IMR-90 (cell line): Measurements from ENCODE around the gene WWC2. TPM values are rescaled to one million over a fixed set of nuclear protein-coding genes. Genes with fewer than 3 reads are reported as not detected.

Experiments used
- ATAC-seq: fragments of 200-7000 bp; cut with Tn5 transposase; 2 replicates; pipeline ENCODE4 v1.9.1; 2020; ENCODE audit warnings: low read depth, mild to moderate bottlenecking, moderate library complexity
- BruUV-seq: library from RNA; stranded (reverse); fragments of 400-500 nt; replicated peaks from 2 replicates; lab custom pipeline; 2021; lab: Mats Ljungman, UMichigan
- CTCF ChIA-PET: fragments of 300-600 bp; formaldehyde crosslinking; extraction: SDS; loops from one replicate; lab custom pipeline; 2021; ENCODE audit warnings: antibody characterized with exemption; lab: Yijun Ruan, JAX
- POLR2A ChIA-PET: fragments of 300-600 bp; sonication (Branson Sonifier 250); formaldehyde crosslinking; loops from one replicate; lab custom pipeline; 2022; ENCODE audit warnings: antibody characterized with exemption; ENCODE audit not compliant: unreplicated experiment; lab: Charles Lee
- DNase-seq: peaks from one replicate; pipeline ENCODE4 v3.0.0; 2013
- H2AFZ ChIP-seq: replicated peaks from 2 replicates; pipeline ENCODE3; 2013; ENCODE audit warnings: low read length, mild to moderate bottlenecking; ENCODE audit not compliant: poor library complexity
- H2AK5ac ChIP-seq: 2 replicates; pipeline ENCODE4 v1.6.1; 2013; ENCODE audit warnings: low read depth, low read length, inconsistent platforms
- H2AK9ac ChIP-seq: replicated peaks from 2 replicates; pipeline ENCODE3; 2013; ENCODE audit warnings: mild to moderate bottlenecking, low read depth, low read length, moderate library complexity; ENCODE audit not compliant: poor library complexity
- H2BK120ac ChIP-seq: 2 replicates; pipeline ENCODE4 v1.6.1; 2013; ENCODE audit warnings: low read depth, low read length, inconsistent platforms
- H2BK15ac ChIP-seq: 3 replicates; pipeline ENCODE4 v1.6.1; 2013; ENCODE audit warnings: low read depth, low read length, inconsistent platforms
- H2BK20ac ChIP-seq: 2 replicates; pipeline ENCODE4 v1.6.1; 2013; ENCODE audit warnings: low read depth, mild to moderate bottlenecking, inconsistent platforms, low read length, moderate library complexity
- H2BK5ac ChIP-seq: 2 replicates; pipeline ENCODE4 v1.6.1; 2013; ENCODE audit warnings: mild to moderate bottlenecking, low read depth, low read length, inconsistent platforms; ENCODE audit not compliant: poor library complexity, severe bottlenecking
- H3K14ac ChIP-seq: replicated peaks from 2 replicates; pipeline ENCODE4 v1.6.1; 2013; ENCODE audit warnings: low read depth, low read length, inconsistent platforms
- H3K18ac ChIP-seq: 2 replicates; pipeline ENCODE4 v1.6.1; 2013; ENCODE audit warnings: low read depth, low read length, control low read depth
- H3K23ac ChIP-seq: 2 replicates; pipeline ENCODE4 v1.6.1; 2013; ENCODE audit warnings: low read depth, low read length, inconsistent platforms
- H3K27ac ChIP-seq: 2 replicates; pipeline ENCODE4 v1.5.1; 2013; ENCODE audit warnings: mild to moderate bottlenecking, control low read depth, low read length; ENCODE audit not compliant: insufficient read depth
- H3K27me3 ChIP-seq: 2 replicates; pipeline ENCODE4 v1.6.1; 2013; ENCODE audit warnings: low read length; ENCODE audit not compliant: control insufficient read depth, insufficient read depth
- H3K36me3 ChIP-seq: 2 replicates; pipeline ENCODE4 v1.6.1; 2013; ENCODE audit warnings: low read length, mixed read lengths; ENCODE audit not compliant: control insufficient read depth, insufficient read depth
- H3K4ac ChIP-seq: 2 replicates; pipeline ENCODE4 v1.6.1; 2013; ENCODE audit warnings: low read depth, low read length, inconsistent platforms
- H3K4me1 ChIP-seq: 2 replicates; pipeline ENCODE4 v1.6.1; 2013; ENCODE audit warnings: low read length, mixed read lengths; ENCODE audit not compliant: control insufficient read depth, insufficient read depth
- H3K4me2 ChIP-seq: 2 replicates; pipeline ENCODE4 v1.6.1; 2013; ENCODE audit warnings: low read depth, mild to moderate bottlenecking, control low read depth, low read length, moderate library complexity
- H3K4me3 ChIP-seq: 2 replicates; pipeline ENCODE4 v1.5.1; 2013; ENCODE audit warnings: low read depth, mild to moderate bottlenecking, control low read depth, low read length, moderate library complexity; ENCODE audit not compliant: insufficient read depth
- H3K56ac ChIP-seq: 2 replicates; pipeline ENCODE4 v1.6.1; 2013; ENCODE audit warnings: low read length, inconsistent platforms; ENCODE audit not compliant: insufficient read depth; ENCODE audit errors: extremely low read depth
- H3K79me1 ChIP-seq, 2 experiments: 2 replicates each; pipeline ENCODE4 v1.6.1; 2013; ENCODE audit warnings: low read length in 2 of 2, inconsistent platforms in 1 of 2, low read depth in 1 of 2
- H3K9ac ChIP-seq: 2 replicates; pipeline ENCODE4 v1.6.1; 2013; ENCODE audit warnings: low read depth, low read length, control low read depth
- H3K9me1 ChIP-seq: 2 replicates; pipeline ENCODE4 v1.6.1; 2013; ENCODE audit warnings: low read length, inconsistent platforms; ENCODE audit not compliant: insufficient read depth
- H3K9me3 ChIP-seq: 2 replicates; pipeline ENCODE4 v1.6.1; 2013; ENCODE audit warnings: low read length; ENCODE audit not compliant: control insufficient read depth, insufficient read depth
- H4K20me1 ChIP-seq: 2 replicates; pipeline ENCODE4 v1.6.1; 2013; ENCODE audit warnings: low read length, inconsistent platforms; ENCODE audit not compliant: insufficient read depth
- H4K5ac ChIP-seq: 2 replicates; pipeline ENCODE4 v1.6.1; 2013; ENCODE audit warnings: mild to moderate bottlenecking, low read depth, low read length, control low read depth
- H4K8ac ChIP-seq, 2 experiments: 2 replicates each; pipeline ENCODE4 v1.6.1; 2013; ENCODE audit warnings: low read depth in 2 of 2, low read length in 2 of 2, control low read depth in 1 of 2, inconsistent platforms in 1 of 2
- H4K91ac ChIP-seq: 2 replicates; pipeline ENCODE4 v1.6.1; 2013; ENCODE audit warnings: low read depth, low read length, inconsistent platforms; ENCODE audit not compliant: insufficient read depth
- BHLHE40 ChIP-seq: fragments of 150-350 bp; IDR thresholded peaks from 2 replicates; pipeline ENCODE4 v1.6.1; 2016; ENCODE audit warnings: mild to moderate bottlenecking, low read depth, low read length
- CEBPB ChIP-seq: IDR thresholded peaks from 2 replicates; pipeline ENCODE4 v1.6.1; 2012; ENCODE audit warnings: low read depth, low read length, improper control_type of control experiment
- CHD1 ChIP-seq: IDR thresholded peaks from 2 replicates; pipeline ENCODE4 v1.6.1; 2012; ENCODE audit warnings: low read depth, low read length, improper control_type of control experiment
- FOS ChIP-seq: fragments of 150-350 bp; IDR thresholded peaks from 2 replicates; pipeline ENCODE4 v1.6.1; 2016; ENCODE audit warnings: low read depth, low read length
- MAFK ChIP-seq: IDR thresholded peaks from 2 replicates; pipeline ENCODE4 v1.6.1; 2012; ENCODE audit warnings: low read depth, low read length, improper control_type of control experiment
- MAZ ChIP-seq: IDR thresholded peaks from 2 replicates; pipeline ENCODE4 v1.6.1; 2012; ENCODE audit warnings: low read depth, mild to moderate bottlenecking, low read length, improper control_type of control experiment, moderate library complexity, borderline replicate concordance
- NFE2L2 ChIP-seq: fragments of 150-350 bp; IDR thresholded peaks from 2 replicates; pipeline ENCODE4 v1.6.1; 2016; ENCODE audit warnings: low read depth, mild to moderate bottlenecking, low read length
- RAD21 ChIP-seq: IDR thresholded peaks from 2 replicates; pipeline ENCODE4 v1.6.1; 2012; ENCODE audit warnings: low read length, improper control_type of control experiment
- RCOR1 ChIP-seq: IDR thresholded peaks from 2 replicates; pipeline ENCODE4 v1.6.1; 2012; ENCODE audit warnings: mild to moderate bottlenecking, low read length, improper control_type of control experiment; ENCODE audit not compliant: insufficient replicate concordance
- RFX5 ChIP-seq: IDR thresholded peaks from 2 replicates; pipeline ENCODE4 v1.8.0; 2012; ENCODE audit warnings: low read depth, mild to moderate bottlenecking, low read length, moderate library complexity
- SMC3 ChIP-seq: fragments of 150-350 bp; IDR thresholded peaks from 2 replicates; pipeline ENCODE4 v1.6.1; 2016; ENCODE audit warnings: low read depth, mild to moderate bottlenecking, antibody characterized with exemption, low read length, moderate library complexity
- WGBS, 2 experiments: methylation state at CpG; one replicate each; pipeline versions ENCODE4 v1.1.5 to v1.1.7; 2013; ENCODE audit warnings: missing lambda C conversion rate in 2 of 2; ENCODE audit not compliant: insufficient read length in 1 of 2; ENCODE audit errors: extremely low coverage in 2 of 2; 5-methylcytosine and 5-hydroxymethylcytosine counted together
- dilution Hi-C: fragments of 300-500 bp; cut with HindIII; formaldehyde crosslinking; loops from one replicate; pipeline ENCODE4 v1.14.3; 2018; ENCODE audit warnings: low sequenced_read_pairs; ENCODE audit not compliant: unreplicated experiment
- in situ Hi-C: fragments of 300-500 bp; cut with MboI; formaldehyde crosslinking; loops from 3 replicates; pipeline ENCODE4 v1.14.3; 2019; ENCODE audit warnings: low sequenced_read_pairs, inconsistent platforms, mixed read lengths
- intact Hi-C: fragments of 100-400 bp; cut with micrococcal nuclease; formaldehyde crosslinking; loops from 2 replicates; pipeline ENCODE4 v1.10.0; 2022
- polyA plus RNA-seq, 3 experiments: library from polyadenylated mRNA; depleted of rRNA; stranded (reverse); fragments of >200 nt; gene quantifications; 2 replicates each; pipeline ENCODE4 v1.2.3, GENCODE V29; 2012; ENCODE audit warnings: low replicate concordance in 1 of 3
- total RNA-seq: library from RNA; depleted of rRNA; stranded (reverse); fragments of >200 nt; gene quantifications from 2 replicates; pipeline ENCODE4 v1.2.3, GENCODE V29; 2012
- TF ChIP-seq, protein P1 (sequence below): fragments of 150-350 bp; IDR thresholded peaks from 2 replicates; pipeline ENCODE4 v1.6.1; 2016; ENCODE audit warnings: low read depth, mild to moderate bottlenecking, low read length, moderate library complexity, borderline replicate concordance
- TF ChIP-seq, protein P2 (sequence below): fragments of 150-350 bp; IDR thresholded peaks from 2 replicates; pipeline ENCODE4 v1.6.1; 2017; ENCODE audit warnings: mild to moderate bottlenecking, antibody characterized with exemption, low read length, low read depth
- TF ChIP-seq, protein P3 (sequence below): conservative IDR thresholded peaks from 2 replicates; pipeline ENCODE4 v1.5.1; 2012; ENCODE audit warnings: mild to moderate bottlenecking, low read depth, low read length, improper control_type of control experiment

WWC2 gene
- total and polyA plus RNA-seq, 2 of the 4 experiments (the other 2 are of a cell fraction): 26.6 to 27.4 TPM

DNA sequence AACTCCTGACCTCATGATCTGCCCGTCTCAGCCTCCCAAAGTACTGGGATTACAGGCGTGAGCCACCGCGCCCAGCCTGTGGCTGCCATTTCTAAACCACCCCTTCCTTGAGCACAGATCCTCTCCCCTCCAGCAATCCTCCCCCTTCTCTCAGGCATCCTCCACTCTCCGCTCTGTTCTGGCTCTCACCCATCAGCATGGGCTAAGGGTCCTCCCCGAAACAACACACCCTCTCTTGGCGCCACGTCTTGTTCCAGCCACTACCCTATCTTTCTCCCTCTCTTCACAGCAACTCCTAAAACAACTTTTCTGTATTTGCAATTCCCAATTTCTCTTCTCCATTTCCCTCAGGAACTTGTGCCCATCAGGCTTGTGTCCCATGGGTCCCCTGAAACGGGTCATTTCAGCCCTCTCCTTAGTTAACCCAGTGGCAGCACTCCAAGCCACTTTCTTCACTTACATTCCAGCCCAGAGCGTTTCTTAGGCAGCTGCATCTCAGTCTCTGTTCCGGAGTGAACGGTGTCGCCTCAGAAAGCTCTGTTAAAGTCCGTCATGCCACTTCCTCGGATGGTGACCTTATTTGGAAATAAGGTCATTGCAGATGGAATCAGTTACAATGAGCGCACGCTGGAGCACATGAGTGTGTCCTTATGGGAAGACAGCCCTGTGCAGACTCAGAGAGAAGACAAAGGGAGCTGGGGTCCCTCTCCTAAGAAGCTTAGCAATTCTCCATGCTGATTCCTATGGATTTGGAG, 251.4 kb downstream of the WWC2 start:
- Histone ChIP-seq H3K9me3 (no peaks in the 10 kb centered on the region), H2BK20ac (peak overlapping the region; percentile 43), H3K27me3 (no peaks in the 10 kb centered on the region), H3K4me2 (no peak overlapping the region), H3K9me1 (0 out of 2 replicates have a peak, but pooled peaks cover 5% of the 10 kb centered on the region), H3K9ac (no peak overlapping the region), H3K4me1 (peaks cover 10% of the 10 kb centered on the region; the same call in 1 of the 2 replicates), H2BK120ac (peak overlapping the region; percentile 80), H2AK5ac (peak overlapping the region; percentile 73), H3K79me1 (no peaks in the 10 kb centered on the region), H3K4me3 (no peak overlapping the region), H3K14ac (no peak overlapping the region), H4K20me1 (no peaks in the 10 kb centered on the region), H3K36me3 (no peaks in the 10 kb centered on the region), H3K4ac (peak overlapping the region; percentile 10; the same call in 1 of the 2 replicates), H3K18ac (no peak overlapping the region), H2BK15ac (peak overlapping the region; percentile 65; the same call in 1 of the 3 replicates), H4K5ac (no peak overlapping the region), H3K23ac (no peak overlapping the region), H3K27ac (no peak overlapping the region), H4K91ac (peak overlapping the region; percentile 41), H2AK9ac (no peak overlapping the region), H2AFZ (no peak overlapping the region), H2BK5ac (no peak overlapping the region), H4K8ac (no peak overlapping the region), H3K56ac (no peak overlapping the region)
- TF ChIP-seq SMC3 (no peak), RAD21 (no peak), CEBPB (no peak), BHLHE40 (no peak), MAFK (no peak), NFE2L2 (no peak), RCOR1 (no peak), FOS (no peak), MAZ (no peak), CHD1 (no peak), RFX5 (no peak)
- TF ChIP-seq, protein P1, sequence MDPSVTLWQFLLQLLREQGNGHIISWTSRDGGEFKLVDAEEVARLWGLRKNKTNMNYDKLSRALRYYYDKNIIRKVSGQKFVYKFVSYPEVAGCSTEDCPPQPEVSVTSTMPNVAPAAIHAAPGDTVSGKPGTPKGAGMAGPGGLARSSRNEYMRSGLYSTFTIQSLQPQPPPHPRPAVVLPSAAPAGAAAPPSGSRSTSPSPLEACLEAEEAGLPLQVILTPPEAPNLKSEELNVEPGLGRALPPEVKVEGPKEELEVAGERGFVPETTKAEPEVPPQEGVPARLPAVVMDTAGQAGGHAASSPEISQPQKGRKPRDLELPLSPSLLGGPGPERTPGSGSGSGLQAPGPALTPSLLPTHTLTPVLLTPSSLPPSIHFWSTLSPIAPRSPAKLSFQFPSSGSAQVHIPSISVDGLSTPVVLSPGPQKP: no peak
- TF ChIP-seq, protein P2, sequence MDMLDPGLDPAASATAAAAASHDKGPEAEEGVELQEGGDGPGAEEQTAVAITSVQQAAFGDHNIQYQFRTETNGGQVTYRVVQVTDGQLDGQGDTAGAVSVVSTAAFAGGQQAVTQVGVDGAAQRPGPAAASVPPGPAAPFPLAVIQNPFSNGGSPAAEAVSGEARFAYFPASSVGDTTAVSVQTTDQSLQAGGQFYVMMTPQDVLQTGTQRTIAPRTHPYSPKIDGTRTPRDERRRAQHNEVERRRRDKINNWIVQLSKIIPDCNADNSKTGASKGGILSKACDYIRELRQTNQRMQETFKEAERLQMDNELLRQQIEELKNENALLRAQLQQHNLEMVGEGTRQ: no peak
- TF ChIP-seq, protein P3, sequence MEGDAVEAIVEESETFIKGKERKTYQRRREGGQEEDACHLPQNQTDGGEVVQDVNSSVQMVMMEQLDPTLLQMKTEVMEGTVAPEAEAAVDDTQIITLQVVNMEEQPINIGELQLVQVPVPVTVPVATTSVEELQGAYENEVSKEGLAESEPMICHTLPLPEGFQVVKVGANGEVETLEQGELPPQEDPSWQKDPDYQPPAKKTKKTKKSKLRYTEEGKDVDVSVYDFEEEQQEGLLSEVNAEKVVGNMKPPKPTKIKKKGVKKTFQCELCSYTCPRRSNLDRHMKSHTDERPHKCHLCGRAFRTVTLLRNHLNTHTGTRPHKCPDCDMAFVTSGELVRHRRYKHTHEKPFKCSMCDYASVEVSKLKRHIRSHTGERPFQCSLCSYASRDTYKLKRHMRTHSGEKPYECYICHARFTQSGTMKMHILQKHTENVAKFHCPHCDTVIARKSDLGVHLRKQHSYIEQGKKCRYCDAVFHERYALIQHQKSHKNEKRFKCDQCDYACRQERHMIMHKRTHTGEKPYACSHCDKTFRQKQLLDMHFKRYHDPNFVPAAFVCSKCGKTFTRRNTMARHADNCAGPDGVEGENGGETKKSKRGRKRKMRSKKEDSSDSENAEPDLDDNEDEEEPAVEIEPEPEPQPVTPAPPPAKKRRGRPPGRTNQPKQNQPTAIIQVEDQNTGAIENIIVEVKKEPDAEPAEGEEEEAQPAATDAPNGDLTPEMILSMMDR: no peak
- WGBS, 2 experiments: 92% methylated on average over 11 of the region's 17 CpGs; no CpG with 5 or more reads in 1 of the 2 experiments
- dilution Hi-C loops: no loop called here
- DNase-seq: no peak
- in situ Hi-C loops: no loop called here
- ChIA-PET POLR2A (no interaction called here), CTCF (no interaction called here)
- no TSS peak for BruUV-seq
- intact Hi-C loops: no loop called here
- no peak for ATAC-seq
